GM13976 (cell line): ENCODE measurements around the gene USP17L25.
"Not testable (repeated sequence)": the region's sequence is repeated elsewhere in the genome, so short reads cannot be mapped to it uniquely, and the experiment has no call there.

ENCODE experiments used
- DNase-seq: peaks from one replicate; pipeline ENCODE4 v3.0.0; 2012; ENCODE audit warnings: low spot score
- in situ Hi-C: fragments of 300-500 bp; cut with MboI; formaldehyde crosslinking; loops from one replicate; pipeline ENCODE4 v1.12.0; 2022; ENCODE audit warnings: low sequenced_read_pairs, mixed read lengths, inconsistent platforms; ENCODE audit not compliant: unreplicated experiment

Gene USP17L25, protein sequence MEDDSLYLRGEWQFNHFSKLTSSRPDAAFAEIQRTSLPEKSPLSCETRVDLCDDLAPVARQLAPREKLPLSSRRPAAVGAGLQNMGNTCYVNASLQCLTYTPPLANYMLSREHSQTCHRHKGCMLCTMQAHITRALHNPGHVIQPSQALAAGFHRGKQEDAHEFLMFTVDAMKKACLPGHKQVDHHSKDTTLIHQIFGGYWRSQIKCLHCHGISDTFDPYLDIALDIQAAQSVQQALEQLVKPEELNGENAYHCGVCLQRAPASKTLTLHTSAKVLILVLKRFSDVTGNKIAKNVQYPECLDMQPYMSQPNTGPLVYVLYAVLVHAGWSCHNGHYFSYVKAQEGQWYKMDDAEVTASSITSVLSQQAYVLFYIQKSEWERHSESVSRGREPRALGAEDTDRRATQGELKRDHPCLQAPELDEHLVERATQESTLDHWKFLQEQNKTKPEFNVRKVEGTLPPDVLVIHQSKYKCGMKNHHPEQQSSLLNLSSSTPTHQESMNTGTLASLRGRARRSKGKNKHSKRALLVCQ

DNA sequence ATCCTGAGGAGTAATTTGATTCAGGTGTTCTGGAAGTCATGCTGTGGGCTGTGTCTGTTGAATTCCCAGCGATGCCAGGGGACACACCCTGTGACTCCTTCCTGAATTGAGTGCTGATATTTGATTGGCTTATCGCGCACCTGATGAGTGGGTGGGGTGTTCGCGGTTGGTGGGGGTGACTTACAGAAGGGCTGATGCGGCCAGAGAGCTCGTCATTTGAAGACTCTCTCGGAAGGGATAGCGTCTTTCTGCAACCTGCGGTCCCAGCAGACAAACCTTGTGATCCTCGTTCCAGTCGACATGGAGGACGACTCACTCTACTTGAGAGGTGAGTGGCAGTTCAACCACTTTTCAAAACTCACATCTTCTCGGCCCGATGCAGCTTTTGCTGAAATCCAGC, at the start of gene USP17L25:
Gene USP17L25, plus strand, starts transcription at position 301 of the 400 bp plus-strand sequence. Its CDS starts 0 bp downstream, at position 301.
- DNase-seq, in situ Hi-C loops: not testable (repeated sequence)

DNA sequence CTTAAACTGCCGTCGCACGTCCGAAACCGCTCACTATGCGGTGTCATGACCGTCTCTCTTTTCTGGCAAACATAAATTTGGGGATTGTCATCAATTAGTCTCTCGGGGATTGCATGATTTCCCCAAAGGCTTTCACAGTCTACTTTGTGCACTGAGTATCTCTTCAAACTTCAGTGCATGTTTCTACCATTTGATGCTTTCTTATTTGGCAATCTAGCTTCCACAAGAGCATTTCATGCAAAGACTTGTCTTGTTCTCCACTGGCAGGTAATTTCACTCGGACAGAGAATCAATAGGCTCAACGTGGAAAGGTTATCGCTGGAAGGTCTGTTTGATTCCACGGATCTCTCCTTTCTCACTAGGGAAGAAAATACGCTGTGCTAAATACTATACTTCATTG, 5.5 kb upstream of the USP17L25 start:
- in situ Hi-C loops, result not testable (repeated sequence)

DNA sequence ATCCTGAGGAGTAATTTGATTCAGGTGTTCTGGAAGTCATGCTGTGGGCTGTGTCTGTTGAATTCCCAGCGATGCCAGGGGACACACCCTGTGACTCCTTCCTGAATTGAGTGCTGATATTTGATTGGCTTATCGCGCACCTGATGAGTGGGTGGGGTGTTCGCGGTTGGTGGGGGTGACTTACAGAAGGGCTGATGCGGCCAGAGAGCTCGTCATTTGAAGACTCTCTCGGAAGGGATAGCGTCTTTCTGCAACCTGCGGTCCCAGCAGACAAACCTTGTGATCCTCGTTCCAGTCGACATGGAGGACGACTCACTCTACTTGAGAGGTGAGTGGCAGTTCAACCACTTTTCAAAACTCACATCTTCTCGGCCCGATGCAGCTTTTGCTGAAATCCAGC, 4.8 kb upstream of the USP17L25 start, which contains the start of gene USP17L24:
Gene USP17L24, plus strand, starts transcription at position 301 of the 400 bp plus-strand sequence. Its CDS starts 0 bp downstream, at position 301.
- DNase-seq, in situ Hi-C loops: not testable (repeated sequence)

More for the DNA sequence above, 5.5 kb upstream of the USP17L25 start:
- DNase-seq, result not testable (repeated sequence)

DNA sequence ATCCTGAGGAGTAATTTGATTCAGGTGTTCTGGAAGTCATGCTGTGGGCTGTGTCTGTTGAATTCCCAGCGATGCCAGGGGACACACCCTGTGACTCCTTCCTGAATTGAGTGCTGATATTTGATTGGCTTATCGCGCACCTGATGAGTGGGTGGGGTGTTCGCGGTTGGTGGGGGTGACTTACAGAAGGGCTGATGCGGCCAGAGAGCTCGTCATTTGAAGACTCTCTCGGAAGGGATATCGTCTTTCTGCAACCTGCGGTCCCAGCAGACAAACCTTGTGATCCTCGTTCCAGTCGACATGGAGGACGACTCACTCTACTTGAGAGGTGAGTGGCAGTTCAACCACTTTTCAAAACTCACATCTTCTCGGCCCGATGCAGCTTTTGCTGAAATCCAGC, 4.6 kb downstream of the USP17L25 start, which contains the start of gene USP17L26:
Gene USP17L26, plus strand, starts transcription at position 301 of the 400 bp plus-strand sequence. Its CDS starts 0 bp downstream, at position 301.
- in situ Hi-C loops, DNase-seq: not testable (repeated sequence)

DNA sequence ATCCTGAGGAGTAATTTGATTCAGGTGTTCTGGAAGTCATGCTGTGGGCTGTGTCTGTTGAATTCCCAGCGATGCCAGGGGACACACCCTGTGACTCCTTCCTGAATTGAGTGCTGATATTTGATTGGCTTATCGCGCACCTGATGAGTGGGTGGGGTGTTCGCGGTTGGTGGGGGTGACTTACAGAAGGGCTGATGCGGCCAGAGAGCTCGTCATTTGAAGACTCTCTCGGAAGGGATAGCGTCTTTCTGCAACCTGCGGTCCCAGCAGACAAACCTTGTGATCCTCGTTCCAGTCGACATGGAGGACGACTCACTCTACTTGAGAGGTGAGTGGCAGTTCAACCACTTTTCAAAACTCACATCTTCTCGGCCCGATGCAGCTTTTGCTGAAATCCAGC, 9.4 kb downstream of the USP17L25 start, which contains the start of gene USP17L5:
Gene USP17L5, plus strand, starts transcription at position 301 of the 400 bp plus-strand sequence. Its CDS starts 0 bp downstream, at position 301.
- in situ Hi-C loops, DNase-seq: not testable (repeated sequence)

DNA sequence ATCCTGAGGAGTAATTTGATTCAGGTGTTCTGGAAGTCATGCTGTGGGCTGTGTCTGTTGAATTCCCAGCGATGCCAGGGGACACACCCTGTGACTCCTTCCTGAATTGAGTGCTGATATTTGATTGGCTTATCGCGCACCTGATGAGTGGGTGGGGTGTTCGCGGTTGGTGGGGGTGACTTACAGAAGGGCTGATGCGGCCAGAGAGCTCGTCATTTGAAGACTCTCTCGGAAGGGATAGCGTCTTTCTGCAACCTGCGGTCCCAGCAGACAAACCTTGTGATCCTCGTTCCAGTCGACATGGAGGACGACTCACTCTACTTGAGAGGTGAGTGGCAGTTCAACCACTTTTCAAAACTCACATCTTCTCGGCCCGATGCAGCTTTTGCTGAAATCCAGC, 14.1 kb downstream of the USP17L25 start, which contains the start of gene USP17L27:
Gene USP17L27, plus strand, starts transcription at position 301 of the 400 bp plus-strand sequence. Its CDS starts 0 bp downstream, at position 301.
- in situ Hi-C loops, DNase-seq: not testable (repeated sequence)

DNA sequence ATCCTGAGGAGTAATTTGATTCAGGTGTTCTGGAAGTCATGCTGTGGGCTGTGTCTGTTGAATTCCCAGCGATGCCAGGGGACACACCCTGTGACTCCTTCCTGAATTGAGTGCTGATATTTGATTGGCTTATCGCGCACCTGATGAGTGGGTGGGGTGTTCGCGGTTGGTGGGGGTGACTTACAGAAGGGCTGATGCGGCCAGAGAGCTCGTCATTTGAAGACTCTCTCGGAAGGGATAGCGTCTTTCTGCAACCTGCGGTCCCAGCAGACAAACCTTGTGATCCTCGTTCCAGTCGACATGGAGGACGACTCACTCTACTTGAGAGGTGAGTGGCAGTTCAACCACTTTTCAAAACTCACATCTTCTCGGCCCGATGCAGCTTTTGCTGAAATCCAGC, 18.9 kb downstream of the USP17L25 start, which contains the start of gene USP17L28:
Gene USP17L28, plus strand, starts transcription at position 301 of the 400 bp plus-strand sequence. Its CDS starts 0 bp downstream, at position 301.
- in situ Hi-C loops, DNase-seq: not testable (repeated sequence)

DNA sequence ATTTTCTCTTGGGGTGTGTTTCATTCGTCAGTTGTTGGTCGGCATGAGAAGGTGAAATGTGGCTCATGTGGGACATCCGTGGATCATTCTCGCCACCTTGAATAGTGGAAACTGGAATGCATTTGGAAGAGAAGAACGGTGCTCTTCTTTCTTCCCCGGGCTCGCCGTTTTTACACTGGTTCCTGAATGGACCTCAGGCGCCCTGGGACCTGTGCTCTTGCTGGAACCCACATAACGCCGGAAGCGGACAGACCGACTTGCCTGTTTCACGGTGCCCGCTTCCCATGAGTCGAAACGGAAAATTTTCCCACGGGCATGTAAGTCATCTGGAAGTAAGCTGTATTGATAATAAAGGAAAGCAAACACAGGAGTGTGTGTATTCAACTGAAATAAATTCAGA, 21.2 kb downstream of the USP17L25 start:
- in situ Hi-C loops, DNase-seq: not testable (repeated sequence)

DNA sequence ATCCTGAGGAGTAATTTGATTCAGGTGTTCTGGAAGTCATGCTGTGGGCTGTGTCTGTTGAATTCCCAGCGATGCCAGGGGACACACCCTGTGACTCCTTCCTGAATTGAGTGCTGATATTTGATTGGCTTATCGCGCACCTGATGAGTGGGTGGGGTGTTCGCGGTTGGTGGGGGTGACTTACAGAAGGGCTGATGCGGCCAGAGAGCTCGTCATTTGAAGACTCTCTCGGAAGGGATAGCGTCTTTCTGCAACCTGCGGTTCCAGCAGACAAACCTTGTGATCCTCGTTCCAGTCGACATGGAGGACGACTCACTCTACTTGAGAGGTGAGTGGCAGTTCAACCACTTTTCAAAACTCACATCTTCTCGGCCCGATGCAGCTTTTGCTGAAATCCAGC, 23.6 kb downstream of the USP17L25 start, which contains the start of gene USP17L29:
Gene USP17L29, plus strand, starts transcription at position 301 of the 400 bp plus-strand sequence. Its CDS starts 0 bp downstream, at position 301.
- DNase-seq, in situ Hi-C loops: not testable (repeated sequence)

DNA sequence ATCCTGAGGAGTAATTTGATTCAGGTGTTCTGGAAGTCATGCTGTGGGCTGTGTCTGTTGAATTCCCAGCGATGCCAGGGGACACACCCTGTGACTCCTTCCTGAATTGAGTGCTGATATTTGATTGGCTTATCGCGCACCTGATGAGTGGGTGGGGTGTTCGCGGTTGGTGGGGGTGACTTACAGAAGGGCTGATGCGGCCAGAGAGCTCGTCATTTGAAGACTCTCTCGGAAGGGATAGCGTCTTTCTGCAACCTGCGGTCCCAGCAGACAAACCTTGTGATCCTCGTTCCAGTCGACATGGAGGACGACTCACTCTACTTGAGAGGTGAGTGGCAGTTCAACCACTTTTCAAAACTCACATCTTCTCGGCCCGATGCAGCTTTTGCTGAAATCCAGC, 33.1 kb downstream of the USP17L25 start, which contains the start of gene USP17L30:
Gene USP17L30, plus strand, starts transcription at position 301 of the 400 bp plus-strand sequence. Its CDS starts 0 bp downstream, at position 301.
- in situ Hi-C loops, DNase-seq: not testable (repeated sequence)

DNA sequence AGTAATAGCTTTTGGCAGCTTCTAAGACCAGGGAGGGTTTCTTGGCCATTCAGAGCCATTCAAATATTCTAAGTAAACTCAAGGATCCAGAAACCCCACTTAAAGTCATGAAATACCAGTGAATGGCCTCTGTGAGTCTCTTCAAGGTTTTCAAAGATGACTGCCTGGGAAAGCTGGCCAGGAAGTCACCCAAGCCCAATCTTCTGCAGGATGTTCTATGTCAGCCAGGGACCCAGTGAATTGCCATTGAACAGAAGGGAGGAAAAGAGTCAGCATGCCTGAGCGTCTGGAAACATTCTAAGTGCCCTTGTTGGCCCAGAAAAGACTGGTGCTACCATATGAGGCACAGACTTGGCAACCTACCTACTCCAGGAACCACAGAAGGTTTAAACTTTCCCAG, 50.2 kb downstream of the USP17L25 start:
- DNase-seq, in situ Hi-C loops: not testable (repeated sequence)
